ENCODE measurements around the gene LMAN2. TPM values are rescaled to one million over a fixed set of nuclear protein-coding genes. Genes with fewer than 3 reads are reported as not detected.

Gene LMAN2
- polyA plus RNA-seq, 2 of the 4 experiments (the other 2 are of a cell fraction): 123 to 210 TPM

DNA sequence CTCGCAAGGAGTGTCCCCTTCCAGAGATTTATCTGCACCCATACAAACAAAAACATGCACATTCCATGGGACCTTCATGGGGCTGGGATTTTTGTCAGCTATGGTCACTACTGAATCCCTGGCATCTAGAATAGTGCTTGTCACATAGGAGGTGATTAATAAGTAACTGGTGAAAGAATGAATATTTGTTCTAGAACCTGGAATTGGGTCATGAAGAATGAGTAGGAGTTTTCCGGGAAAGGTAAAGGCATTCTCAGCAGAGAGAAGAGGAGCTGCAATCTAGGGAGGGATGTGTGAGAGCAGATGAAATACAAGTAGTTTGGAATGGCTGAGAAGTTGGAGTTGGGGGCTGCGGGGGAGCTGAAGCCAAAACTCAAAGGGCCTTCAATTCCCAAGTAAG lies 2.8 kb upstream of the LMAN2 start:
- H3K4me2 ChIP-seq: peak overlapping the region; percentile 27
- peaks cover 24% of the 10 kb centered on the region for H3K4me1 ChIP-seq
- peak overlapping the region in 1 of 2 experiments; percentile 15; a peak in 1 of 6 replicates for H3K27ac ChIP-seq
- DNase-seq (ENCODE audit: low read depth in 1 of 2, low spot score in 1 of 2) (no peak), FAIRE-seq (no peak), ATAC-seq (no peak)
- 72% methylated on average over 3 of the region's 3 CpGs for WGBS (ENCODE audit: missing lambda C conversion rate)
- no peak overlapping the region for H3K4me3 ChIP-seq
- no peak for TF ChIP-seq HEYL (CRISPR knock-in tag; IDR thresholded peaks at IDR 0.05)
- TF ChIP-seq, protein P1, sequence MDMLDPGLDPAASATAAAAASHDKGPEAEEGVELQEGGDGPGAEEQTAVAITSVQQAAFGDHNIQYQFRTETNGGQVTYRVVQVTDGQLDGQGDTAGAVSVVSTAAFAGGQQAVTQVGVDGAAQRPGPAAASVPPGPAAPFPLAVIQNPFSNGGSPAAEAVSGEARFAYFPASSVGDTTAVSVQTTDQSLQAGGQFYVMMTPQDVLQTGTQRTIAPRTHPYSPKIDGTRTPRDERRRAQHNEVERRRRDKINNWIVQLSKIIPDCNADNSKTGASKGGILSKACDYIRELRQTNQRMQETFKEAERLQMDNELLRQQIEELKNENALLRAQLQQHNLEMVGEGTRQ (IDR thresholded peaks at IDR 0.05): no peak
- TF ChIP-seq, protein P2, sequence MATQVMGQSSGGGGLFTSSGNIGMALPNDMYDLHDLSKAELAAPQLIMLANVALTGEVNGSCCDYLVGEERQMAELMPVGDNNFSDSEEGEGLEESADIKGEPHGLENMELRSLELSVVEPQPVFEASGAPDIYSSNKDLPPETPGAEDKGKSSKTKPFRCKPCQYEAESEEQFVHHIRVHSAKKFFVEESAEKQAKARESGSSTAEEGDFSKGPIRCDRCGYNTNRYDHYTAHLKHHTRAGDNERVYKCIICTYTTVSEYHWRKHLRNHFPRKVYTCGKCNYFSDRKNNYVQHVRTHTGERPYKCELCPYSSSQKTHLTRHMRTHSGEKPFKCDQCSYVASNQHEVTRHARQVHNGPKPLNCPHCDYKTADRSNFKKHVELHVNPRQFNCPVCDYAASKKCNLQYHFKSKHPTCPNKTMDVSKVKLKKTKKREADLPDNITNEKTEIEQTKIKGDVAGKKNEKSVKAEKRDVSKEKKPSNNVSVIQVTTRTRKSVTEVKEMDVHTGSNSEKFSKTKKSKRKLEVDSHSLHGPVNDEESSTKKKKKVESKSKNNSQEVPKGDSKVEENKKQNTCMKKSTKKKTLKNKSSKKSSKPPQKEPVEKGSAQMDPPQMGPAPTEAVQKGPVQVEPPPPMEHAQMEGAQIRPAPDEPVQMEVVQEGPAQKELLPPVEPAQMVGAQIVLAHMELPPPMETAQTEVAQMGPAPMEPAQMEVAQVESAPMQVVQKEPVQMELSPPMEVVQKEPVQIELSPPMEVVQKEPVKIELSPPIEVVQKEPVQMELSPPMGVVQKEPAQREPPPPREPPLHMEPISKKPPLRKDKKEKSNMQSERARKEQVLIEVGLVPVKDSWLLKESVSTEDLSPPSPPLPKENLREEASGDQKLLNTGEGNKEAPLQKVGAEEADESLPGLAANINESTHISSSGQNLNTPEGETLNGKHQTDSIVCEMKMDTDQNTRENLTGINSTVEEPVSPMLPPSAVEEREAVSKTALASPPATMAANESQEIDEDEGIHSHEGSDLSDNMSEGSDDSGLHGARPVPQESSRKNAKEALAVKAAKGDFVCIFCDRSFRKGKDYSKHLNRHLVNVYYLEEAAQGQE (IDR thresholded peaks at IDR 0.05): no peak
- no peak for TF ChIP-seq NFE2L2 (conservative IDR thresholded peaks at IDR 0.05; ENCODE audit: low read length)
- TF ChIP-seq, protein P3, sequence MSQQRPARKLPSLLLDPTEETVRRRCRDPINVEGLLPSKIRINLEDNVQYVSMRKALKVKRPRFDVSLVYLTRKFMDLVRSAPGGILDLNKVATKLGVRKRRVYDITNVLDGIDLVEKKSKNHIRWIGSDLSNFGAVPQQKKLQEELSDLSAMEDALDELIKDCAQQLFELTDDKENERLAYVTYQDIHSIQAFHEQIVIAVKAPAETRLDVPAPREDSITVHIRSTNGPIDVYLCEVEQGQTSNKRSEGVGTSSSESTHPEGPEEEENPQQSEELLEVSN (IDR thresholded peaks at IDR 0.05; ENCODE audit: borderline replicate concordance, low read depth): no peak
- POLR2A ChIA-PET: no interaction called here
- CTCF ChIA-PET: interaction anchor here (1.1 to 4.3 kb wide), 5 partner anchors 15 to 49 kb away, joined by 3 to 28 read pairs (median 4); no protein-coding TSS in a partner anchor
- peaks cover 4% of the 10 kb centered on the region; the same call in 1 of the 3 replicates for H3K9me3 ChIP-seq

DNA sequence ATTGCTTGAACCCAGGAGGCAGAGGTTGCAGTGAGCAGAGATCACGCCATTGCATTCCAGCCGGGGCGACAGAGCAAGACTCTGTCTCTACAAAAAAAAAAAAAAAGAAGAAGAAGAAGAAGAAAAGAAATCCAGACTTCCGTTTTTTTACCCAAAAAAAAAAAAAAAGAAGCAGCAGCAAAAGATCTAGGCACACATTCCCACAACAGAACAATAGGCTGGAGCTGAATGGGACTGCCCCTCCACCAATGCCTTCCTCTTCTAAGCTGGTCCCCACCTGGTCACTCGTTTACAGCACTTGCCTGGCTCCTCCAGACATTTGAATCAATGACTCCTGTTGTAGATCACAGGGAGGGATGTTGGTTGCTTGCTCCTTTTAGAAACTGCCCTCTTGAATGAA lies 1.6 kb upstream of the LMAN2 start:
- no peak overlapping the region for H3K4me2 ChIP-seq
- H3K4me1 ChIP-seq: peaks cover 28% of the 10 kb centered on the region
- POLR2A ChIA-PET: no interaction called here
- CTCF ChIA-PET: interaction anchor here (1.1 to 4.3 kb wide), 6 partner anchors 14 to 50 kb away, joined by 3 to 28 read pairs (median 4); no protein-coding TSS in a partner anchor
- no peak overlapping the region for H3K27ac ChIP-seq
- ATAC-seq (no peak), DNase-seq (ENCODE audit: low read depth in 1 of 2, low spot score in 1 of 2) (no peak), FAIRE-seq (no peak)
- H3K9me3 ChIP-seq: peaks cover 4% of the 10 kb centered on the region; the same call in 1 of the 3 replicates
- H3K4me3 ChIP-seq: no peak overlapping the region
- 86% methylated on average over 5 of the region's 5 CpGs for WGBS (ENCODE audit: missing lambda C conversion rate)
- TF ChIP-seq RCOR1 (IDR thresholded peaks at IDR 0.05; ENCODE audit: low read depth, low read length) (no peak), PHF8 (IDR thresholded peaks at IDR 0.05; ENCODE audit: borderline replicate concordance, low read depth) (no peak), EHMT2 (IDR thresholded peaks at IDR 0.05; ENCODE audit: low read depth) (no peak), EHF (CRISPR knock-in tag; IDR thresholded peaks at IDR 0.05) (no peak), JUNB (IDR thresholded peaks at IDR 0.05) (no peak), SREBF2 (IDR thresholded peaks at IDR 0.05) (no peak), POLR2A (IDR thresholded peaks at IDR 0.05; ENCODE audit: low read length) (no peak), GATA3 (IDR thresholded peaks at IDR 0.05; ENCODE audit: borderline replicate concordance) (no peak), JUN (IDR thresholded peaks at IDR 0.05) (no peak), FOXS1 (CRISPR knock-in tag; IDR thresholded peaks at IDR 0.05) (no peak), CBX8 (IDR thresholded peaks at IDR 0.05) (no peak), EP300 (IDR thresholded peaks at IDR 0.05) (no peak), ZSCAN20 (CRISPR knock-in tag; IDR thresholded peaks at IDR 0.05) (no peak)
- TF ChIP-seq, protein P3 (IDR thresholded peaks at IDR 0.05; ENCODE audit: borderline replicate concordance, low read depth): no peak
- TF ChIP-seq, protein P4, sequence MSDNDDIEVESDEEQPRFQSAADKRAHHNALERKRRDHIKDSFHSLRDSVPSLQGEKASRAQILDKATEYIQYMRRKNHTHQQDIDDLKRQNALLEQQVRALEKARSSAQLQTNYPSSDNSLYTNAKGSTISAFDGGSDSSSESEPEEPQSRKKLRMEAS (IDR thresholded peaks at IDR 0.05): no peak
- TF ChIP-seq, protein P5, sequence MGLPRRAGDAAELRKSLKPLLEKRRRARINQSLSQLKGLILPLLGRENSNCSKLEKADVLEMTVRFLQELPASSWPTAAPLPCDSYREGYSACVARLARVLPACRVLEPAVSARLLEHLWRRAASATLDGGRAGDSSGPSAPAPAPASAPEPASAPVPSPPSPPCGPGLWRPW (IDR thresholded peaks at IDR 0.05): no peak
